Nephron (organoid): ENCODE results near the gene CDK15.
A peak's percentile ranks its signal among the peaks of the same experiment; 100 is the strongest.

Source experiments
- H3K27ac Mint-ChIP-seq, 3 experiments: 2 replicates each; pipeline ENCODE4 v1.8.0; 2020; ENCODE audit warnings: mixed read lengths in 3 of 3, mild to moderate bottlenecking in 2 of 3, moderate library complexity in 1 of 3
- H3K27me3 Mint-ChIP-seq: 2 replicates; pipeline ENCODE4 v1.8.0; 2021; ENCODE audit warnings: low read depth, mild to moderate bottlenecking, moderate library complexity, mixed read lengths
- H3K36me3 Mint-ChIP-seq: 2 replicates; pipeline ENCODE4 v1.8.0; 2020; ENCODE audit warnings: low read depth, mixed read lengths
- H3K4me1 Mint-ChIP-seq: 2 replicates; pipeline ENCODE4 v1.8.0; 2020; ENCODE audit warnings: mixed read lengths
- H3K4me3 Mint-ChIP-seq, 3 experiments: 2 replicates each; pipeline ENCODE4 v1.8.0; 2020; ENCODE audit warnings: mild to moderate bottlenecking in 3 of 3, mixed read lengths in 3 of 3, moderate library complexity in 2 of 3
- H3K9me3 Mint-ChIP-seq: 2 replicates; pipeline ENCODE4 v1.8.0; 2020; ENCODE audit warnings: mixed read lengths
- CTCF ChIP-seq, 3 experiments: fragments of 200-600 bp; sonication (generic); IDR thresholded peaks; one replicate each; pipeline ENCODE4 v1.5.0; 2021; ENCODE audit warnings: antibody characterized with exemption in 3 of 3; ENCODE audit not compliant: unreplicated experiment in 3 of 3

The CDK15 gene

DNA sequence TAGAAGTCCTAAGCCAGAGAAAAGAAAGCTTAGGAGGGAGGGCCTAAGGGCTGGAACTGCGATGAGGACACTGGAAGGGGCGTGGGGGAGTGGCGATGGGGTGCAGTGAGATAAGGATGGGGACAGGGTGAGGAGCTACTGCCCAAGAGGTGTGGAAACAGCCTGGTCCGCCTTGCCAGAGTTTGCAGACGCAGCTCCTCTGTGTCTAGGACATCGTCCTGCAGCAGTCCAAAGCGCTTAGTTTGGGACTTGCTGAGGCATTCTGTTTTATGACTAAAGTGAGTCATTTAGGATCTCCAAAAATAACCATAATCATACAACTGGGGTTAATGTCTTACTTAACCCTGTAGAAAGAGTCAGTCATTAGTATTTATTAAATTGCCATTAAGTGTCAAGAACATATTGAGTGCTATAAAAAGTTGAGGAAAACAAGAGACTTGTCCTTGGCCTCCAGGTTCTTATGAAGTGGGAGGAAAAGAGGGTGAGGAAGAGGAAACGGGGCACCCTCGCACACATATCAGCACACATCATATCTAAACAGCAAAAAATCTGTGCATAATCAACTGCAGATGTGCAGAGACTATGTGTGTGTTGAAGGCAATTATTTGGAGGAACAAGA is 74.8 kb downstream of the CDK15 start:
- H3K4me3 Mint-ChIP-seq, result peak overlapping the region in 2 of 3 experiments; percentile 48 to 58
- no peaks in the 10 kb centered on the region for H3K36me3 Mint-ChIP-seq
- H3K4me1 Mint-ChIP-seq, result peaks cover 57% of the 10 kb centered on the region
- peaks cover 5% of the 10 kb centered on the region for H3K27me3 Mint-ChIP-seq
- no peak for TF ChIP-seq CTCF (IDR thresholded peaks at IDR 0.05; ENCODE audit: unreplicated experiment in 3 of 3)
- peak overlapping the region; percentile 89 to 91 (median 89) for H3K27ac Mint-ChIP-seq
- H3K9me3 Mint-ChIP-seq, result no peaks in the 10 kb centered on the region

GRCh38 chr2:201881741-201882140 is 75.4 kb downstream of the CDK15 start:
- H3K4me1 Mint-ChIP-seq, result peaks cover 57% of the 10 kb centered on the region
- H3K4me3 Mint-ChIP-seq, result peak overlapping the region in 2 of 3 experiments; percentile 17 to 28
- H3K36me3 Mint-ChIP-seq, result no peaks in the 10 kb centered on the region
- no peak for TF ChIP-seq CTCF (IDR thresholded peaks at IDR 0.05; ENCODE audit: unreplicated experiment in 3 of 3)
- H3K9me3 Mint-ChIP-seq, result no peaks in the 10 kb centered on the region
- peaks cover 5% of the 10 kb centered on the region for H3K27me3 Mint-ChIP-seq
- peak overlapping the region; percentile 89 to 91 (median 89) for H3K27ac Mint-ChIP-seq

- H3K9me3 Mint-ChIP-seq, result no peaks in the 10 kb centered on the region
- peak overlapping the region; percentile 89 to 91 (median 89) for H3K27ac Mint-ChIP-seq
- peaks cover 60% of the 10 kb centered on the region for H3K4me1 Mint-ChIP-seq
- H3K36me3 Mint-ChIP-seq, result no peaks in the 10 kb centered on the region
- peak overlapping the region; percentile 28 to 49 (median 35) for H3K4me3 Mint-ChIP-seq
- TF ChIP-seq CTCF (IDR thresholded peaks at IDR 0.05; ENCODE audit: unreplicated experiment in 3 of 3), result no peak
- peaks cover 5% of the 10 kb centered on the region for H3K27me3 Mint-ChIP-seq
Measured at GRCh38 chr2:201882353-201883090, 76.2 kb downstream of the CDK15 start.

- peak overlapping the region; percentile 67 to 89 (median 89) for H3K27ac Mint-ChIP-seq
- H3K27me3 Mint-ChIP-seq, result peaks cover 5% of the 10 kb centered on the region
Measured at GRCh38 chr2:201883606-201884369, 77.5 kb downstream of the CDK15 start.

GRCh38 chr2:201886504-201886903 is 80.2 kb downstream of the CDK15 start:
- Mint-ChIP-seq H3K4me1 (peaks cover 75% of the 10 kb centered on the region), H3K36me3 (no peaks in the 10 kb centered on the region), H3K27ac (no peak overlapping the region), H3K9me3 (no peaks in the 10 kb centered on the region), H3K27me3 (no peaks in the 10 kb centered on the region), H3K4me3 (no peak overlapping the region)
- TF ChIP-seq CTCF (IDR thresholded peaks at IDR 0.05; ENCODE audit: unreplicated experiment in 3 of 3), result no peak

More at GRCh38 chr2:201883606-201884369, 77.5 kb downstream of the CDK15 start:
- H3K36me3 Mint-ChIP-seq, result no peaks in the 10 kb centered on the region
- H3K4me3 Mint-ChIP-seq, result peak overlapping the region in 2 of 3 experiments; percentile 34 to 63
- peaks cover 72% of the 10 kb centered on the region for H3K4me1 Mint-ChIP-seq
- TF ChIP-seq CTCF (IDR thresholded peaks at IDR 0.05; ENCODE audit: unreplicated experiment in 3 of 3), result no peak
- no peaks in the 10 kb centered on the region for H3K9me3 Mint-ChIP-seq
